HepG2 (cell line): ENCODE results near the gene ALK. TPM values are rescaled to one million over a fixed set of nuclear protein-coding genes. Genes with fewer than 3 reads are reported as not detected.
A peak's percentile ranks its signal among the peaks of the same experiment; 100 is the strongest.

ENCODE experiments used
- ATAC-seq: fragments of 200-7000 bp; cut with Tn5 transposase; 3 replicates; pipeline ENCODE4 v1.9.1; 2020; ENCODE audit warnings: mild to moderate bottlenecking, moderate library complexity
- BruUV-seq: library from RNA; stranded (reverse); fragments of 400-500 nt; replicated peaks from 2 replicates; lab custom pipeline; 2021; lab: Mats Ljungman, UMichigan
- CTCF ChIA-PET: fragments of 300-600 bp; formaldehyde crosslinking; extraction: SDS; loops from one replicate; lab custom pipeline; 2021; ENCODE audit warnings: low total read pairs, inconsistent platforms, low intra/inter-chr PET ratio; lab: Yijun Ruan, JAX
- POLR2A ChIA-PET: fragments of 350-600 bp; sonication (Branson Sonifier 250); formaldehyde crosslinking; loops from one replicate; lab custom pipeline; 2020; ENCODE audit warnings: antibody characterized with exemption, inconsistent platforms; lab: Yijun Ruan, JAX
- DNase-seq: peaks from one replicate; pipeline ENCODE4 v3.0.0-alpha.2; 2015; ENCODE audit warnings: low spot score
- FAIRE-seq: peaks from 3 replicates; lab custom pipeline; 2011; peaks lifted over from hg19 to GRCh38; lab: Jason Lieb, UNC
- H2AFZ ChIP-seq: one replicate; pipeline ENCODE4 v1.6.1; 2011; ENCODE audit warnings: low read length, inconsistent platforms
- H3K27ac ChIP-seq: fragments of 300-600 bp; 3 replicates; pipeline ENCODE4 v1.8.0; 2011; ENCODE audit warnings: mixed run types, mild to moderate bottlenecking, mixed read lengths, low read length, inconsistent platforms; ENCODE audit not compliant: insufficient read depth; ENCODE audit errors: extremely low read length
- H3K27me3 ChIP-seq, 2 experiments: fragments of 200-600 bp in 1 of 2; 2 replicates in 1 of 2; 3 replicates in 1 of 2; pipeline versions ENCODE4 v1.6.0 to v1.8.0; 2011; ENCODE audit warnings: low read length in 2 of 2, mild to moderate bottlenecking in 2 of 2, moderate library complexity in 2 of 2, inconsistent platforms in 1 of 2; ENCODE audit not compliant: insufficient read depth in 2 of 2, control insufficient read depth in 1 of 2
- H3K36me3 ChIP-seq, 2 experiments: fragments of 200-600 bp in 1 of 2; replicated peaks in 1 of 2; 2 replicates in 1 of 2; 3 replicates in 1 of 2; pipeline versions ENCODE4 v1.5.1 to v1.8.0; 2011; ENCODE audit warnings: low read length in 2 of 2, inconsistent platforms in 1 of 2; ENCODE audit not compliant: insufficient read depth in 2 of 2, control insufficient read depth in 1 of 2
- H3K4me1 ChIP-seq: 2 replicates; pipeline ENCODE4 v1.5.1; 2012; ENCODE audit warnings: low read length, inconsistent platforms; ENCODE audit not compliant: insufficient read depth
- H3K4me2 ChIP-seq: 2 replicates; pipeline ENCODE4 v1.6.0; 2011; ENCODE audit warnings: low read depth, low read length, inconsistent platforms
- H3K4me3 ChIP-seq, 3 experiments: fragments of 200-600 bp in 1 of 3; sonication (generic), shearing (Covaris generic) in 1 of 3; replicated peaks in 1 of 3; 2 replicates each; pipeline ENCODE4 v1.5.1; 2011 to 2016; ENCODE audit warnings: low read length in 3 of 3, inconsistent platforms in 2 of 3, low read depth in 2 of 3, mild to moderate bottlenecking in 2 of 3, control low read depth in 1 of 3, mixed read lengths in 1 of 3; ENCODE audit not compliant: insufficient read depth in 1 of 3
- H3K79me2 ChIP-seq: one replicate; pipeline ENCODE4 v1.6.1; 2011; ENCODE audit warnings: low read length, inconsistent platforms; ENCODE audit not compliant: insufficient read depth
- H3K9ac ChIP-seq: 2 replicates; pipeline ENCODE4 v1.6.0; 2011; ENCODE audit warnings: mild to moderate bottlenecking, low read depth, low read length, inconsistent platforms; ENCODE audit not compliant: insufficient read depth
- H3K9me3 ChIP-seq: 2 replicates; pipeline ENCODE4 v1.5.1; 2012; ENCODE audit warnings: mild to moderate bottlenecking, low read length
- H4K20me1 ChIP-seq: 2 replicates; pipeline ENCODE4 v1.6.0; 2011; ENCODE audit warnings: inconsistent platforms, mild to moderate bottlenecking, low read length, moderate library complexity; ENCODE audit not compliant: insufficient read depth
- CBX1 ChIP-seq: IDR thresholded peaks from one replicate; pipeline ENCODE4 v1.6.1; 2016; ENCODE audit warnings: antibody characterized with exemption, low read depth
- CEBPB ChIP-seq: IDR thresholded peaks from 2 replicates; pipeline ENCODE4 v1.6.1; 2011; ENCODE audit warnings: low read depth, low read length, improper control_type of control experiment, borderline replicate concordance
- GATAD2A ChIP-seq: IDR thresholded peaks from 2 replicates; pipeline ENCODE4 v1.6.1; 2016
- HES4 ChIP-seq: sonication (generic); formaldehyde crosslinking; IDR thresholded peaks from 2 replicates; pipeline ENCODE4 v1.9.0; 2021; ENCODE audit warnings: mild to moderate bottlenecking, missing genetic modification reagents, borderline replicate concordance
- MYPOP ChIP-seq: sonication (generic); formaldehyde crosslinking; IDR thresholded peaks from 2 replicates; pipeline ENCODE4 v1.8.1; 2023; ENCODE audit warnings: mild to moderate bottlenecking, moderate library complexity, missing genetic modification reagents
- NCOA5 ChIP-seq: sonication (generic); formaldehyde crosslinking; IDR thresholded peaks from 2 replicates; pipeline ENCODE4 v1.4.0; 2020; ENCODE audit warnings: missing genetic modification reagents
- PAXIP1 ChIP-seq: sonication (generic); formaldehyde crosslinking; conservative IDR thresholded peaks from 2 replicates; pipeline ENCODE4 v1.4.0; 2020; ENCODE audit warnings: mild to moderate bottlenecking, missing genetic modification reagents, moderate library complexity
- RCOR2 ChIP-seq: IDR thresholded peaks from 2 replicates; pipeline ENCODE4 v1.6.1; 2016; ENCODE audit warnings: missing biosample characterization, missing genetic modification reagents
- SP5 ChIP-seq: IDR thresholded peaks from 2 replicates; pipeline ENCODE4 v1.6.1; 2016; ENCODE audit warnings: low read depth, borderline replicate concordance
- XRCC5 ChIP-seq: fragments of 200-400 bp; formaldehyde crosslinking; optimal IDR thresholded peaks from 2 replicates; pipeline ENCODE3; 2017; ENCODE audit warnings: mild to moderate bottlenecking, low read length
- ZNF367 ChIP-seq: sonication (generic); formaldehyde crosslinking; IDR thresholded peaks from 2 replicates; pipeline ENCODE4 v1.4.0; 2020; ENCODE audit warnings: missing genetic modification reagents, borderline replicate concordance
- ZNF549 ChIP-seq: sonication (generic); formaldehyde crosslinking; IDR thresholded peaks from 2 replicates; pipeline ENCODE4 v1.5.0; 2020; ENCODE audit warnings: missing genetic modification reagents
- ZNF83 ChIP-seq: sonication (generic); formaldehyde crosslinking; IDR thresholded peaks from 2 replicates; pipeline ENCODE4 v1.4.0; 2020; ENCODE audit warnings: missing genetic modification reagents, mild to moderate bottlenecking, borderline replicate concordance
- WGBS: methylation state at CpG from one replicate; pipeline ENCODE4 v1.1.6; 2017; ENCODE audit warnings: low lambda C conversion rate; 5-methylcytosine and 5-hydroxymethylcytosine counted together
- in situ Hi-C: cut with HindIII; loops from 2 replicates; pipeline ENCODE4 v1.10.0; 2017; ENCODE audit warnings: low pct_unique_long_range_greater_than_20kb; ENCODE audit not compliant: extremely low pct_ligation_motif_present
- intact Hi-C: fragments of 100-400 bp; cut with micrococcal nuclease; formaldehyde crosslinking; loops from one replicate; pipeline ENCODE4 v1.10.0; 2022; ENCODE audit not compliant: unreplicated experiment
- polyA plus RNA-seq, 8 experiments: library from polyadenylated mRNA; depleted of rRNA in 3 of 8; stranded (reverse) in 7 of 8; unstranded in 1 of 8; fragments of >200 nt; fragmentation: Illumina TruSeq in 4 of 8; extraction: Trizol in 4 of 8; gene quantifications; 2 replicates each; pipeline versions ENCODE4 v1.2.1 to v1.2.3, GENCODE V29; 2011 to 2016; ENCODE audit warnings: low read depth in 4 of 8, missing spikeins in 1 of 8, mixed read lengths in 1 of 8; ENCODE audit not compliant: insufficient read depth in 1 of 8
- total RNA-seq, 5 experiments: library from RNA; depleted of rRNA; stranded (reverse); fragments of >200 nt; fragmentation: Illumina TruSeq; extraction: Trizol; gene quantifications; 2 replicates each; pipeline ENCODE4 v1.2.3, GENCODE V29; 2016; ENCODE audit warnings: low read depth in 1 of 5

The ALK gene
- total and polyA plus RNA-seq, 2 of the 13 experiments (the other 11 are each of a cell fraction or from before 2014, with no cell fraction given), result not detected

GRCh38 chr2:29334706-29335105 lies 586.7 kb downstream of the ALK start (continued):
- TF ChIP-seq ZNF367 (CRISPR knock-in tag) (no peak), GATAD2A (CRISPR knock-in tag) (no peak), ZNF549 (CRISPR knock-in tag) (no peak), MYPOP (CRISPR knock-in tag) (no peak), XRCC5 (no peak), ZNF83 (CRISPR knock-in tag) (no peak), PAXIP1 (no peak), RCOR2 (no peak), NCOA5 (CRISPR knock-in tag) (no peak)

- in situ Hi-C loops, result no loop called here
- BruUV-seq, result no TSS peak
- 73% methylated on average over 2 of the region's 2 CpGs for WGBS
Measured at GRCh38 chr2:29332540-29332939, 588.8 kb downstream of the ALK start.

More at GRCh38 chr2:29332540-29332939, 588.8 kb downstream of the ALK start:
- H2AFZ ChIP-seq, result no peak overlapping the region
- H3K27ac ChIP-seq, result no peak overlapping the region
- peak; percentile 63; the same call in 1 of the 2 replicates for TF ChIP-seq CEBPB
- TF ChIP-seq SP5 (CRISPR knock-in tag), result no peak
- TF ChIP-seq CBX1, result no peak
- no peak for TF ChIP-seq HES4 (CRISPR knock-in tag)
- CTCF ChIA-PET, result no interaction called here
- H3K4me1 ChIP-seq, result no peaks in the 10 kb centered on the region
- POLR2A ChIA-PET, result no interaction called here
- ATAC-seq (no peak), FAIRE-seq (no peak), DNase-seq (no peak)
- H3K4me2 ChIP-seq, result no peak overlapping the region
- H3K4me3 ChIP-seq, result no peak overlapping the region
- H3K9me3 ChIP-seq, result no peaks in the 10 kb centered on the region
- no peak overlapping the region for H3K9ac ChIP-seq
- no peaks in the 10 kb centered on the region for H3K36me3 ChIP-seq
- H4K20me1 ChIP-seq, result no peaks in the 10 kb centered on the region
- intact Hi-C loops, result no loop called here
- H3K27me3 ChIP-seq, result peaks cover 3 to 23% of the 10 kb centered on the region in 2 experiments; a peak in 4 of 5 replicates
- H3K79me2 ChIP-seq, result no peaks in the 10 kb centered on the region
